Mucosa of descending colon (tissue), 3 donors: ENCODE results near the gene SFXN1. TPM values are rescaled to one million over a fixed set of nuclear protein-coding genes. Genes with fewer than 3 reads are reported as not detected.

Experiments used
- ATAC-seq: fragments of 200-7000 bp; cut with Tn5 transposase; one replicate; pipeline ENCODE4 v1.9.1; 2020; ENCODE audit warnings: mild to moderate bottlenecking, moderate library complexity
- DNase-seq, 3 donors: peaks; one replicate each; pipeline ENCODE4 v3.0.0-alpha.2; 2020
- H3K36me3 ChIP-seq: fragments of 200-600 bp; one replicate; pipeline ENCODE4 v1.8.0; 2021; ENCODE audit warnings: low read depth, mild to moderate bottlenecking
- H3K4me1 ChIP-seq: fragments of 200-600 bp; one replicate; pipeline ENCODE4 v1.8.0; 2021; ENCODE audit warnings: low read depth, mild to moderate bottlenecking
- H3K4me3 ChIP-seq: fragments of 200-600 bp; one replicate; pipeline ENCODE4 v1.8.0; 2021; ENCODE audit warnings: mild to moderate bottlenecking
- H3K9me3 ChIP-seq: fragments of 200-600 bp; one replicate; pipeline ENCODE4 v1.8.0; 2021; ENCODE audit warnings: mild to moderate bottlenecking
- CTCF ChIP-seq: fragments of 200-600 bp; IDR thresholded peaks from one replicate; pipeline ENCODE4 v1.8.0; 2022; ENCODE audit warnings: antibody characterized with exemption, mild to moderate bottlenecking
- intact Hi-C, 2 donors: fragments of 100-400 bp; cut with DNase I in 1 of 2; cut with micrococcal nuclease in 1 of 2; formaldehyde crosslinking; loops; one replicate each; pipeline versions ENCODE4 v1.11.0 to v1.11.1; 2022; cut with DNase I, micrococcal nuclease
- total RNA-seq, 3 donors: library from RNA; stranded (reverse); fragmentation: NEBNext Ultra II Directional in 2 of 3; extraction: Animal tissue kit (Norgen Biotek cat#: 25700) in 2 of 3; gene quantifications; one replicate each; pipeline versions ENCODE4 v1.2.1 to v1.2.4, GENCODE V29; 2021 to 2023
- donor health status: DM: no; HTN: no; CAD: no; lungs with moderate emphysema.
- donor health status: DM: no; HTN: no; CAD: no.
- donor health status: DM: no; HTN: yes; CAD: no.

SFXN1 gene
- total RNA-seq, 3 donors from 2014 or later, result 56.8 to 122 (median 92.5) TPM

- DNase-seq, result no peak
- ATAC-seq, result no peak
- Histone ChIP-seq H3K36me3 (no peaks in the 10 kb centered on the region), H3K4me1 (no peaks in the 10 kb centered on the region), H3K4me3 (no peak overlapping the region), H3K9me3 (no peaks in the 10 kb centered on the region)
- intact Hi-C loops, result no loop called here
- no peak for TF ChIP-seq CTCF
Observed at GRCh38 chr5:175556794-175557193, 78.4 kb downstream of the SFXN1 start.

GRCh38 chr5:175557778-175558177 lies 79.4 kb downstream of the SFXN1 start:
- ATAC-seq, result no peak
- Histone ChIP-seq H3K4me1 (no peaks in the 10 kb centered on the region), H3K4me3 (no peak overlapping the region), H3K9me3 (no peaks in the 10 kb centered on the region), H3K36me3 (no peaks in the 10 kb centered on the region)
- DNase-seq, result no peak
- intact Hi-C loops, result no loop called here
- no peak for TF ChIP-seq CTCF

DNA sequence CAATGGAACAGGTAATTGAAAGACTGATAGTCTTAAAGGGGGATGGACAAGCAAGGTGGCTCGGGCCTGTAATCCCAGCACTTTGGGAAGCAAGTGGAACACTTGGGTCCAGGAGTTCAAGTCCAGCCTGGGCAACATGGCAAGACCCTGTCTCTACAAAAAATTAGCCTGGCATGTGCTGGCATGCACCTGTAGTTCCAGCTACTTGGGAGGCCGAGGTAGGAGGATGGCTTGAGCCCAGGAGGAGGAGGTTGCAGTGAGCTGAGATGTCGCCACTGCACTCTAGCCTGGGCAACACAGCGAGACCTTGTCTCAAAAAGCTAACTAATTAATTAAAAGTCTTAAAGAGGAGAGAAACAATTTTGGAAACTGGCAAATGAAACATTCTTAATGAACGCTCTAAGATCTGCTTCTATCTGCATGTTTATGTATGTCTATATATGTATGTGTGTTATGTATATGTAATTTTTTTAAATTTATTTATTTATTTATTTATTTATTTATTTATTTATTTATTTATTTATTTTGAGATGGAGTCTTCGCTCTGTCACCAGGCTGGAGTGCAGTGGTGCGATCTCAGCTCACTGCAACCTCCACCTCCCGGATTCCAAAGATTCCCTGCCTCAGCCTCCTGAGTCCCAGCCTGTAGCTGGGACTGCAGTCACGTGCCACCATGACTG lies 80.6 kb downstream of the SFXN1 start:
- intact Hi-C loops, result no loop called here
- no peak for TF ChIP-seq CTCF
- no peak for DNase-seq
- H3K4me3 ChIP-seq, result no peak overlapping the region
- no peaks in the 10 kb centered on the region for H3K36me3 ChIP-seq
- no peak for ATAC-seq
- no peaks in the 10 kb centered on the region for H3K9me3 ChIP-seq
- H3K4me1 ChIP-seq, result no peaks in the 10 kb centered on the region

GRCh38 chr5:175560011-175560410 lies 81.7 kb downstream of the SFXN1 start:
- H3K36me3 ChIP-seq, result no peaks in the 10 kb centered on the region
- no peaks in the 10 kb centered on the region for H3K4me1 ChIP-seq
- ATAC-seq, result no peak

DNA sequence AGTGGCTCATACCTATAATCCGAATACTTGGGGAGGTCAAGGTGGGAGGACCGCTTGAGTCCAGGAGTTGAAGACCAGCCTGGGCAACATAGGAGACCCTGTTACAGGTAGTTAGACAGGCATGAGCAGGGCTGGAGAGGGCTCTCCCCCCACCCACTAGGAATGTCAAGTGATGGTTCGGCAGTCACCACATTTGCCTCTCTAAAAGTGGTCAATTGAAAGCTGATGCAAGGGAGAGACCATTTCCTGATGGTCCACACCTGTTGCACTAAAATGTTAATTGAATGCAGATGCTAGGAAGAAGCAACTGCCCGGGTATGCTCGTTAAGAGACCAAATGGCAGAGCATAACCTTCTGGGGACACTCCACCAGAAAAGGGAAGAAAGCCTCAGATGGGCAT lies 82.7 kb downstream of the SFXN1 start:
- Histone ChIP-seq H3K9me3 (no peaks in the 10 kb centered on the region), H3K4me1 (no peaks in the 10 kb centered on the region), H3K36me3 (no peaks in the 10 kb centered on the region), H3K4me3 (no peak overlapping the region)
- TF ChIP-seq CTCF, result no peak
- ATAC-seq, result no peak
- intact Hi-C loops, result no loop called here
- no peak for DNase-seq

More at GRCh38 chr5:175560011-175560410, 81.7 kb downstream of the SFXN1 start:
- DNase-seq, result no peak
- Histone ChIP-seq H3K4me3 (no peak overlapping the region), H3K9me3 (no peaks in the 10 kb centered on the region)
- TF ChIP-seq CTCF, result no peak
- intact Hi-C loops, result no loop called here

- no peaks in the 10 kb centered on the region for H3K36me3 ChIP-seq
- intact Hi-C loops, result no loop called here
Observed at GRCh38 chr5:175564716-175565115, 86.4 kb downstream of the SFXN1 start.

More at GRCh38 chr5:175564716-175565115, 86.4 kb downstream of the SFXN1 start:
- Histone ChIP-seq H3K4me1 (no peaks in the 10 kb centered on the region), H3K4me3 (no peak overlapping the region), H3K9me3 (no peaks in the 10 kb centered on the region)
- no peak for ATAC-seq
- TF ChIP-seq CTCF, result no peak
- no peak for DNase-seq
